HL-60 (cell line): Measurements from ENCODE around the gene TMEM171.

Source experiments
- DNase-seq, 2 experiments: peaks; one replicate each; pipeline ENCODE4 v3.0.0-alpha.2; 2010 to 2020; ENCODE audit warnings: low read depth in 1 of 2, low spot score in 1 of 2
- H3K27ac ChIP-seq: fragments of 250-450 bp; sonication (Bioruptor Pico); replicated peaks from 2 replicates; pipeline ENCODE4 v1.5.1; 2020; ENCODE audit warnings: mild to moderate bottlenecking, moderate library complexity
- H3K27me3 ChIP-seq: fragments of 250-450 bp; sonication (Bioruptor Pico); 2 replicates; pipeline ENCODE4 v1.5.1; 2021; ENCODE audit warnings: mild to moderate bottlenecking, moderate library complexity; ENCODE audit not compliant: insufficient read depth, poor library complexity, severe bottlenecking
- H3K4me3 ChIP-seq: replicated peaks from 2 replicates; pipeline ENCODE4 v1.5.1; 2011; ENCODE audit warnings: mild to moderate bottlenecking, control low read depth, low read length; ENCODE audit not compliant: insufficient read depth
- CTCF ChIP-seq: IDR thresholded peaks from one replicate; pipeline ENCODE4 v1.5.1; 2011; ENCODE audit warnings: low read length, control low read depth, inconsistent platforms; ENCODE audit not compliant: insufficient read depth
- GABPA ChIP-seq: IDR thresholded peaks from 2 replicates; pipeline ENCODE4 v1.6.1; 2012; ENCODE audit warnings: low read depth
- POLR2AphosphoS5 ChIP-seq: IDR thresholded peaks from 2 replicates; pipeline ENCODE4 v1.6.1; 2012; ENCODE audit warnings: low read depth
- REST ChIP-seq: IDR thresholded peaks from 2 replicates; pipeline ENCODE4 v1.6.1; 2012; ENCODE audit warnings: low read depth; ENCODE audit not compliant: insufficient replicate concordance
- SPI1 ChIP-seq: IDR thresholded peaks from 2 replicates; pipeline ENCODE4 v1.6.1; 2012; ENCODE audit warnings: low read depth, mild to moderate bottlenecking, borderline replicate concordance

Gene TMEM171

GRCh38 chr5:73106335-73106734, 14.0 kb upstream of the TMEM171 start:
- no peak for DNase-seq
- no peak overlapping the region for H3K27ac ChIP-seq
- no peaks in the 10 kb centered on the region for H3K27me3 ChIP-seq
- TF ChIP-seq POLR2AphosphoS5 (no peak), SPI1 (no peak), CTCF (no peak), GABPA (no peak), REST (no peak)
- no peak overlapping the region for H3K4me3 ChIP-seq

- Histone ChIP-seq H3K27ac (no peak overlapping the region), H3K27me3 (no peaks in the 10 kb centered on the region), H3K4me3 (no peak overlapping the region)
- TF ChIP-seq POLR2AphosphoS5 (no peak), CTCF (no peak), GABPA (no peak), REST (no peak), SPI1 (no peak)
- DNase-seq = no peak
These were observed 10.2 kb upstream of the TMEM171 start for GRCh38 chr5:73110190-73110589.

GRCh38 chr5:73111536-73111935, 8.8 kb upstream of the TMEM171 start:
- no peak overlapping the region for H3K27ac ChIP-seq
- no peaks in the 10 kb centered on the region for H3K27me3 ChIP-seq
- DNase-seq = no peak
- TF ChIP-seq REST (no peak), SPI1 (no peak), GABPA (no peak), POLR2AphosphoS5 (no peak), CTCF (no peak)
- no peak overlapping the region for H3K4me3 ChIP-seq
